Middle frontal gyrus (tissue), 1 donor: ENCODE data around the gene HTT-AS.

ENCODE experiments used
- DNase-seq: peaks from one replicate; pipeline ENCODE4 v3.0.0-alpha.2; 2015; ENCODE audit warnings: low spot score; ENCODE audit errors: extremely low spot score

HTT-AS gene

DNA sequence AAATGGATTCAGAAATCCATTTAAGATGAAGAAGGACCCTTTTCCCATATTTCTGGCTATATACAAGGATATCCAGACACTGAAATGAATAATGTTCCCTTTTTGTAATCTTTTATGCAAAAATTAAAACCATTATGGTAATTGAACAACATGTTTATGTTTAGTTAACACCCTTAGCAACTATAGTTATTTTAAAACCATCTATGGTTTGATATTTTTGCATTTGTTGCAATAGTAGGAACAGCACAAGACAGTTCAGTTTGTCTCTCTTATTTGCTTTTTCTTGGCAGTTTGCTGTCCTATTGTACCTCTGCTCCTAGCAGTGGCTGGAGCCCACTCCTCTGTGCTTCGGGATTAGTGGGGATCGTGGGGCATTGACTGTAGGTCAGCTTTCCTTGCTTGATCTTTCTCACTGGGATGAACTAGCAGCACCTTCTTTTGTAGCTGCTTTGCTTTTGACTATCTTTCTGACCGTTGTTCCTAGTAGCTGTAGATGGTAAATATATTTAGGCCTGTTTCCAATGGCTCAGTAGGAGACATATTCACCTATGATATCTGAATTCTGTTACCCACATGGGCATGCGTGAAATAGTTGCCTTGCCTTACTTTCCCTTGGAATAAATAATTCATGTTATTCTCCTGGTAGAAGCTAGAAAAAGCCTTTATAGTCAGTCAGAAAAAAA lies 12.9 kb upstream of the HTT-AS start:
- DNase-seq: no peak

DNA sequence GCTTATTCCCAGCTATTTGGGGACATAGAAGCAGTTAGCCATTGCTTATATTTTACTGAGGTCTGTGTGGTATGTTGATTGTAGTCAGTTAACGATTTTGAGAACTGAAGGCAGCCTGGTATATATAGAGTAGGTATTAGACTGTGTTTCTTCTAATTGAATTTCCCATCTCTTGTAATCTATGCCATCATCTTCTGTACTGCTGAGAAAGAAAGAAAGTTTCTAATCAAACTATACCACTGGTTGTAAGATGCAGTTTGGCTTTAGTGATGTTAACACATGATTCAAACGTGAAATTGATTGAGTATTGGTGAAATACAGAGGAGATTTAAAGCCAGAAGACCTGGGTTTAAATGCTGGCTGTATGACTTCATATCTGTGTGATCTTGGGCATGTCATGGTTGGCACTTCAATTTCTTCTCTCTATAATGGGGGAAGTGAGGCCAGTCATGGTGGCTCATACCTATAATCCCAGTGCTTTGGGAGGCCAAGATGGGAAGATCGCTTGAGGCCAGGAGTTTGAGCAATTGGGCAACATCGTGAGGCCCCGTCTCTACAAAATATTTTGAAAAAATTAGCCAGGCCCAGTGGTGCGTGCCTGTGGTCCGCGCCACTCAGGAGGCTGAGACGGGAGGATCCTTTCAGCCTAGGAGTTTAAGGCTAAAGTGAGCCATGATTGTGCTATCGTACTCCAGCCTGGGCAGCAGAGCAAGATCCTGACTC lies 11.8 kb upstream of the HTT-AS start:
- no peak for DNase-seq

DNA sequence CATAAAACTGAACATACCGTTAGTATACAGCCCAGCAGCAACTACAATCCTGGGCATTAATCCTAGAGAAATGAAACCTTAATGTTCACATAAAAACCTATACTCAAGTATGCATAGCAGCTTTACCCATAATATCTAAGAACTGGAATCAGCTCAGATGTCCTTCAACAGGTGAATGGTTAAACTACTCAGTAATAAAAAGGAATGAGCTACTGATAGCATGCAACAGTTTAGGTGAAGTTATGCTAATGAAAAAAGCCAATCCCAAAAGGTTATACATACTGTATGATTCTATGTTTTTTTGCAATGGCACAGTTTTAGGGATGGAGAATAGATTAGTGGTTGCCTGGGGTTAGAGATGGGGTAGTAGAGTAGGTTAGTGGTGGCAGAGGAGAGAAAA lies 9.4 kb upstream of the HTT-AS start:
- DNase-seq: no peak

DNA sequence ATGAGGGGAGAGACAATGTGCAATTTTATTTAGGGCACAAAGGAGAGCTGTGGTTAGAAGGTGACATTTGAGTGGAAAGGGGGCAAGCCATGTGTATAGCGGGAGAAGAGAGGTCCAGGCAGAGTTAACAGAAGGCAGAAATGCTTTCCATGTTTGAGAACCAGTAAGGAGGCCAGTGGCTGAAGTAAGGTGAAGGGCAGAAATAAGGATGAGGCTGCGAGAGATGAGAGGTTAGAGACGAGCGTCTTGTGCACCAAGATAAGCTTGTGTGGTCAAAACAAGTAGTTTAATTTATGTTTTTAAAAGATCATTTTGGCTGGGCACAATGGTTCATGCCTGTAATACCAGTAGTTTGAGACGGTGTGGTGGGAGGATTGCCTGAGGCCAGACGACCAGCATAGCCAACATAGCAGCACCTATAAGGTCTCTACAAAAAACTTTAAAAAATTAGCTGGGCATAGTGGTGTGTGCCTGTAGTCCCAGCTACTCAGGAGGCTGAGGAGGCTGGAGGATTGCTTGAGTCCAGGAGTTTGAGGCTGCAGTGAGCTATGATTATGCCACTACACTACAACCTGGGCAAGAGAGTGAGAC lies 8.7 kb upstream of the HTT-AS start:
- no peak for DNase-seq

DNA sequence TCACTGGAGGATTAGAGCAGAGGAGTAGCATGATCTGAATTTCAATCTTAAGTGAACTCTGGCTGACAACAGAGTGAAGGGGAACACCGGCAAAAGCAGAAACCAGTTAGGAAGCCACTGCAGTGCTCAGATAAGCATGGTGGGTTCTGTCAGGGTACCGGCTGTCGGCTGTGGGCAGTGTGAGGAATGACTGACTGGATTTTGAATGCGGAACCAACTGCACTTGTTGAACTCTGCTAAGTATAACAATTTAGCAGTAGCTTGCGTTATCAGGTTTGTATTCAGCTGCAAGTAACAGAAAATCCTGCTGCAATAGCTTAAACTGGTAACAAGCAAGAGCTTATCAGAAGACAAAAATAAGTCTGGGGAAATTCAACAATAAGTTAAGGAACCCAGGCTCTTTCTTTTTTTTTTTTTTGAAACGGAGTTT lies 5.4 kb upstream of the HTT-AS start:
- DNase-seq: no peak

DNA sequence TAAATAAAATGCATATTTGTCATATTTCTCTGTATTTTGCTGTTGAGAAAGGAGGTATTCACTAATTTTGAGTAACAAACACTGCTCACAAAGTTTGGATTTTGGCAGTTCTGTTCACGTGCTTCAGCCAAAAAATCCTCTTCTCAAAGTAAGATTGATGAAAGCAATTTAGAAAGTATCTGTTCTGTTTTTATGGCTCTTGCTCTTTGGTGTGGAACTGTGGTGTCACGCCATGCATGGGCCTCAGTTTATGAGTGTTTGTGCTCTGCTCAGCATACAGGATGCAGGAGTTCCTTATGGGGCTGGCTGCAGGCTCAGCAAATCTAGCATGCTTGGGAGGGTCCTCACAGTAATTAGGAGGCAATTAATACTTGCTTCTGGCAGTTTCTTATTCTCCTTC lies 3.5 kb upstream of the HTT-AS start:
- no peak for DNase-seq

DNA sequence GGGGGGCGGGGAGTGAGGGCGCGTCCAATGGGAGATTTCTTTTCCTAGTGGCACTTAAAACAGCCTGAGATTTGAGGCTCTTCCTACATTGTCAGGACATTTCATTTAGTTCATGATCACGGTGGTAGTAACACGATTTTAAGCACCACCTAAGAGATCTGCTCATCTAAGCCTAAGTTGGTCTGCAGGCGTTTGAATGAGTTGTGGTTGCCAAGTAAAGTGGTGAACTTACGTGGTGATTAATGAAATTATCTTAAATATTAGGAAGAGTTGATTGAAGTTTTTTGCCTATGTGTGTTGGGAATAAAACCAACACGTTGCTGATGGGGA lies 1.3 kb upstream of the HTT-AS start:
- no peak for DNase-seq

DNA sequence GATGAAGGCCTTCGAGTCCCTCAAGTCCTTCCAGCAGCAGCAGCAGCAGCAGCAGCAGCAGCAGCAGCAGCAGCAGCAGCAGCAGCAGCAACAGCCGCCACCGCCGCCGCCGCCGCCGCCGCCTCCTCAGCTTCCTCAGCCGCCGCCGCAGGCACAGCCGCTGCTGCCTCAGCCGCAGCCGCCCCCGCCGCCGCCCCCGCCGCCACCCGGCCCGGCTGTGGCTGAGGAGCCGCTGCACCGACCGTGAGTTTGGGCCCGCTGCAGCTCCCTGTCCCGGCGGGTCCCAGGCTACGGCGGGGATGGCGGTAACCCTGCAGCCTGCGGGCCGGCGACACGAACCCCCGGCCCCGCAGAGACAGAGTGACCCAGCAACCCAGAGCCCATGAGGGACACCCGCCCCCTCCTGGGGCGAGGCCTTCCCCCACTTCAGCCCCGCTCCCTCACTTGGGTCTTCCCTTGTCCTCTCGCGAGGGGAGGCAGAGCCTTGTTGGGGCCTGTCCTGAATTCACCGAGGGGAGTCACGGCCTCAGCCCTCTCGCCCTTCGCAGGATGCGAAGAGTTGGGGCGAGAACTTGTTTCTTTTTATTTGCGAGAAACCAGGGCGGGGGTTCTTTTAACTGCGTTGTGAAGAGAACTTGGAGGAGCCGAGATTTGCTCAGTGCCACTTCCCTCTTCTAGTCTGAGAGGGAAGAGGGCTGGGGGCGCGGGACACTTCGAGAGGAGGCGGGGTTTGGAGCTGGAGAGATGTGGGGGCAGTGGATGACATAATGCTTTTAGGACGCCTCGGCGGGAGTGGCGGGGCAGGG lies 711 bp upstream of the HTT-AS start:
- DNase-seq: no peak

DNA sequence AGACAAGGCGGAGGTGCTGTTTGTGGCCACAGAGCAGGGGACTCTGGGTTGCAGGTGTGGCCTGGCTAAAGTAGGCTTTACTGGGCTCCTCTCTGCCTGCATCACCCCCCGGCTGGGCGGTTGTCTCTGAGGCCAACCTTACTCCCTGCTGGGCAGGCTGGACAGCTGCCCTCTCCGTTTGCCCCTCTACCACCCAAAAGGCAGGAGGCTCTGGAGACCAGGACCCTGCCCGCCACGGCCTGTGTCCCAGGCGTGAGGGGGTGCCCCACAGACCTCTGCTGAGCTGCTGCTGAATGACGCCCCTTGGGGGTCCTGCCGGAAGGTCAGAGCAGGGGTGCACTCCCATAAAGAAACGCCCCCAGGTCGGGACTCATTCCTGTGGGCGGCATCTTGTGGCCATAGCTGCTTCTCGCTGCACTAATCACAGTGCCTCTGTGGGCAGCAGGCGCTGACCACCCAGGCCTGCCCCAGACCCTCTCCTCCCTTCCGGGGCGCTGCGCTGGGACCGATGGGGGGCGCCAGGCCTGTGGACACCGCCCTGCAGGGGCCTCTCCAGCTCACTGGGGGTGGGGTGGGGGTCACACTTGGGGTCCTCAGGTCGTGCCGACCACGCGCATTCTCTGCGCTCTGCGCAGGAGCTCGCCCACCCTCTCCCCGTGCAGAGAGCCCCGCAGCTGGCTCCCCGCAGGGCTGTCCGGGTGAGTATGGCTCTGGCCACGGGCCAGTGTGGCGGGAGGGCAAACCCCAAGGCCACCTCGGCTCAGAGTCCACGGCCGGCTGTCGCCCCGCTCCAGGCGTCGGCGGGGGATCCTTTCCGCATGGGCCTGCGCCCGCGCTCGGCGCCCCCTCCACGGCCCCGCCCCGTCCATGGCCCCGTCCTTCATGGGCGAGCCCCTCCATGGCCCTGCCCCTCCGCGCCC lies 920 bp downstream of the HTT-AS start:
- no peak for DNase-seq

DNA sequence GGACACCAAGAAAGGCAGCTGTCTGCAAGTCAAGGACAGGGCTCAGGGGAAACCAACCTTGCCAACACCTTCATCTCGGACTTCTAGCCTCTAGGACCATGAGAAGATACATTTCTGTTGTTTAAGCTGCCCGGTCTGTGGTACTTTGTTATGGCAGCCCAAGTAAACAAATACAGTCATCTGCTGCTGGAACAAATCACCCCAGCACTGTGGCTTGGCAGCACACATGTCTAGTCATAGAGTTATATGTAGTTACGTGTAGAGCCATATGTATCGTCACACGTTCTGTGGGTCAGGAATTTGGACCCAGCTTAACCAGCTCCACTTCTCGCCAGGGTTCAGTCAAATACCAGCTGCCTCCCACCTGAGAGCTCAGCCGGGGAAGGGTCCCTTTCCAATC lies 2.5 kb downstream of the HTT-AS start:
- no peak for DNase-seq

DNA sequence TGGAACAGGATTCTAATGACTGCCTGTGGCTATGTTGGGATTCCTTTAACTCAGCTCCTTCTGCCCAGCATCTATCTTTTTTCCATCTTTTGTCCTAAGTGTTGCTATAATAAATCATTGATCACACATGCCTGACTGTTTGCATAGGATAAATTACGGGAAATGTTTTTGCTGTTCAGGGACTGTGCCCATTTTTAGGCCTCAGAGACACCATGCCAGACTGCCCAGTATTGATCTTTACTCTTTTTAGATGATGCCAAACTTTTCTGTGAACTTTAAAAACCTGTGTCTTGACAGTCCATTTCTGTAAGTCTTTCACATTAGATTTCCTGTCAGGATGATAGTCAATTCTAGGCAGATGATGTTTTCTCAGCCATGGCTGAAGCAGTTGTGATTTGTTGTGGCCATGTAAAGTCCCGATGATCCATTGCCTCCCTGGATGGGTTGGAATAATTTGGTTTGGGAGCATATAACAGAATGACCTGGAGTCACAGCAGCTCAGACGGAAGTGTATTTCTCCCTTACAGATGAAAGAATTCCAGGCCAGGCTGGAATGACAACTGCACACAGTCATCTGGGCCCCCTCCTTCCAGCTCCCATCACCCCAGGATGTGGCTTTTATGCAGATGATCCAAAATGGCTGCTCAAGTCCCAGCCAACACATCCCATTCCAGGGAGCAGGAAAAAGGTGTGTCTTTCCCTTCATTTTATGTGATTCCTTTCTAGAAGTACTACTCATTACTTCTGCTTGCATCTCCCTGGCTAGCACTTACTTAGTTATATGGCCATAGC lies 3.4 kb downstream of the HTT-AS start:
- DNase-seq: no peak

DNA sequence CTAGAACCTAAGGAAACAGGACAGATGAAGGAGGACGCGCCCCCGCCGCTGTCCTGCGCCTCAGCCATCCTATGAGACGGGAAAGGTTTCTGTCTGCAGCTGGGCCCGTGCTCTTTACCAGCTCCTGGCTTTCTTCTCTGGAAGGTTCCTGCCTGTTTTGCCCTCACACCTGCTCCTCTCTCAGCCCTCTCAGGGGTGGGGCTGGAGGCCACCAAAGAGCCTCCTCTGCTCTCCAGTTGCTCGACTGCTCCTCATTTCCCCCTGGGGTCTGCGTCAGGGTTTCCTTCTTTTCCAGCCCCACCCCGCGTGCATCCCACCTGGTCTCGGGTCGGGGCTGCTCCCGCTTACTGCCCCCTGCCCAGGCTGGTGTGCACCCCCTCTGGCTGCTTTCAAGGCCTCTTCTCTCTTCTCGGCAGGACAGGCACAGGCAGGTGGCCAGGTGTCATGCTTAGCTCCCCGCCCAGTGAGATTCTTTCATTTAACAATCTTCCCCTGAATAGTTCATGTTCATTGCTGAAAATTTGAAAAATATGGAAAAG lies 4.6 kb downstream of the HTT-AS start:
- no peak for DNase-seq

DNA sequence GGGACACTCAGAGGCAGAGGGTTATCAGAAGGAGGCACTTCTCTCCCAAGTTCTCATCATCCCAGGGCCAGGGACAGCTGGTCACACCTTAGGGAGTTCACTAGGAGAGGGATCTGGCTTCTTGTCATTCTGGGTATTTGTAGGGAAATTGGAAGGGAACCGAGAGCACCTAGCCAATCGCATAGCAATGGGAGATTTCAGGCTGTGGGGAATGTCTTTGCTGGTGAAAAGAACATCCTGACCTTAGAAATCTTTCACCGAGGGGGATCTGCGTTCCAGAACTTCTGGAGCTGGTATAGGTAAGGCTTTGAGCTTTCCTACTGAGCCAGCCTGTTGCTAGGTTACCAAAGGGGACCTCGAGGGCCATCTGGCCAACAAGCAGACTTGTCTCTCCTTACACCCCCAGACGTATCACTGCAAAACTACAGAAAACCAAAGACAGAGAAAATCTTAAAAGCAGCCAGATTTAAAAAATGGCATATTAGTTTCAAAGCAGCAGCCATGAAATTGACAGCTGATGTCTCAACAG lies 6.8 kb downstream of the HTT-AS start:
- no peak for DNase-seq

DNA sequence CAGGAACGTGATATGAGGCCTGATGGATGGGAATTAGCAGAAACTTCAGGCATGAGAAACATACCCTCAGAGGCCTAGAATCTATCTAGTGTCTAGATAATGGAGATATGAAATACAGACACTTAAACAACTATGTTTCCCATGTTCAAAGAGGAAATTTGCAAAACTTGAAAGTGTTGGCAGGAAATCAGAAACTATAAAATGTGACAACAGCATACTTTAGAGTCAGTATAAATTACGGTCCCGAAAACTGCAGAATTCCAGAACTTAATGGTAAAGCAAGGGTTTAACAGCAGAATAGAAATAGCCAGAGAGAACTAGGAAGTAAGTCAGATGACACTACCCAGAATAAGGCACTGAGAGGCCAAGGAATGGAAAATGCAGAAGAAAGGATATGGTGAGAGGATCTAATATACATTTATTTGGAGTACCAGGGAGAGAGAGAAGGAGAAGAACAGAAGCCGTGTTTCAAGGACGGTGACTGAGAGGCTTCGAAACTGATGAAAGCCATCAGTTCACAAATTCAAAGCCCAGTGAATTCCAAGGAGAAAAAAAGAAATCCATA lies 7.4 kb downstream of the HTT-AS start:
- no peak for DNase-seq

DNA sequence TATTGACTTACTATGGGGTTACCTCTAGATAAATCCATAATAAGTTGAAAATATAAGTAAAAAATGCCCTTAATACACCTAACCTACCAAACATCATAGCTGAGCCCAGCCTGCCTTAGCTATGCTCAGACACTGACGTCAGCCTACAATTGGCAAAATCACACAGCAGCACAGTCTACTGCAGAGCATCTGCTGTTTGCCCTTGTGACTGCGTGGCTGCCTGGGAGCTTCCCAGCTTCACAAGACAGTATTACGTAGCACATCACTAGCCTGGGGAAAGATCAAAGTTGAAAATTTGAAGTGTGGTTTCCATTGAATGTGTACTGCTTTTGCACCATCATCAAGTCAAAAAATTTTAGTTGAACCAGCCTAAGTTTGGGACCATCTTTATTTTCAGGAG lies 8.8 kb downstream of the HTT-AS start:
- DNase-seq: no peak

DNA sequence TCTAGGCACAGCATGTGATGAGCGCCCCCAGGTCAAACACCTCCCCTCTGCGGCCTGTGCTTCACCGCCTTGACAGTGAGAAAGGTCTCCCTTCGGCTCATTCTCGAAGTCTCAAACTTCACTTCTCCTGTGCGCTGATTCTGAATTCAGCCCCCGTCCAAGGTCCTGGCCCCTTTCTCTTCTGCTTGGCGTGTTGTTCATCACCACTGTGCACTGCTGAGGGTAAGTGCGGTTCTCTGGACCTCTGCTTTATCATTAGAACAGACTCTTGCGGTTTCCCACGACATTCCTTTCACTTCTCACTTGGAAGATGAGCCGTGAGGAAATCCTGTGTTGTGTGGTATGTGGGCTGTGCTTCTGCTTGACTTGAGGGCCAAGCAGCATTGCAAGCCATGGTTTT lies 11.9 kb downstream of the HTT-AS start:
- no peak for DNase-seq

DNA sequence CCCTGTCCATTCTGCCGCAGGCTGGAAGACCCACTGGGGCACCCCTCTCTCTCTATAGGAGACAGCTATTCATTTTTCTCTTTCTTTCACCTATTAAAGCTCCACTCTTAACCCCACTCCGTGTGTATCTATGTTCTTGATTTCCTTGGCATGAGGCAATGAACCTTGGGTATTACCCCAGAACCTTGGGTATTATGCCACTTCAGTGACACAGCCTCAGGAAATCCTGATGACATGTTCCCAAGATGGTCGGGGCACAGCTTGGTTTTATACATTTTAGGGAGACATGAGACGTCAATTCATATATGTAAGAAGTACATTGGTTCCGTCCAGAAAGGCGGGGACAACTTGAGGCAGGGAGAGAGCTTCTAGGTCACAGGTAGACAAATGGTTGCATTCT lies 13.4 kb downstream of the HTT-AS start:
- no peak for DNase-seq

DNA sequence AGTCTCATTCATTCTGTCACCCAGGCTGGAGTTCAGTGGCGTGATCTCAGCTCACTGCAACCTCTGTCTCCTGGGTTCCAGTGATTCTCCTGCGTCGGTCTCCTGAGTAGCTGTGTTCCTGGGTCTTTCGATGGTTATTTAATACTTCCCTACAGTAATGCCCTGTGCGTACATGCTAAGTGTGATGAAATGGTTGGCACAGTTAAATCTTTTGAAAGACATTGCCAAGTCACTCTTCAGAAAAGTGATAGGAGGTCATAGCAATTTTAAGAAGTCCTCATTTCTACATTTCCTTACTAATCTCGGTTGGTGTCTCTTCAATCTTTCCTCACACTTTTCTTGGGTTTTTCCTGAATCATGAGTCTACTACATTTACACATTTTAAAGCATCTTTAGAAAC lies 14.4 kb downstream of the HTT-AS start:
- no peak for DNase-seq

DNA sequence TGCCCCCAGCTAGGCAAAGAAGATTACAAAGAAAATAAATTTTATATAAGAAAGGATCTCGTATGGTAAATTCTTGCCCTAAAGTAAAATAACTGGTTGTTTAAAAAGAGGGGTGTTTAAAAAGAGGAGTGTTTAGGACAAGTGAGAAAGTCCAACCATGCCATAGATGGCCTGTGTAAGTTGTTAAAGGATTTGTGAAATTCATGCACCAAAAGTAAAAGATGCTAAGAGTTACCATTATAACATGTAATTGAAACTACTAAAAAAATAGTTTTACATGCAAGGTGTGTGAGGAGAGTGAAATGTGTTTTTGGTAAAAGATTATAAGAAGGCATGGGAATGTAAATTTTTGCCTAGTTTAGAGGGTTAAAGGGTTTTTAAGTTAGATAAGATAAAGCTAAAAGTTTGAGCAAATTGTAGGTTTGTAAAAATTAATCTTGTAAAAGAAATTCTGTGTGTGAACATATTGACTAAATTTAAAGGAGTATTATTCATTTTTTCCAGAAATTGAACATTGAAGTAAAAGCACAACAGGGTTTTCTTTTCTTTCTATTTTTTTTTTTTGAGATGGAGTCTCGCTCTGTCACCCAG lies 20.1 kb downstream of the HTT-AS start:
- DNase-seq: no peak
